DOHH2 (cell line): Measurements from ENCODE around the gene CHKA.

Experiments used
- H3F3A ChIP-seq: fragments of 200-600 bp; sonication (generic), shearing (Covaris generic); 2 replicates; pipeline ENCODE4 v1.6.0; 2016; ENCODE audit warnings: antibody characterized with exemption, mild to moderate bottlenecking; ENCODE audit not compliant: control insufficient read depth, insufficient read depth
- H3K27ac ChIP-seq: fragments of 200-600 bp; sonication (generic); 2 replicates; pipeline ENCODE4 v1.5.1; 2014; ENCODE audit warnings: low read depth, mild to moderate bottlenecking, low read length, moderate library complexity
- H3K27me3 ChIP-seq: fragments of 200-600 bp; sonication (generic); 2 replicates; pipeline ENCODE4 v1.6.1; 2014; ENCODE audit warnings: mild to moderate bottlenecking, low read length, mixed read lengths; ENCODE audit not compliant: control insufficient read depth
- H3K36me3 ChIP-seq: fragments of 200-600 bp; sonication (generic); 2 replicates; pipeline ENCODE4 v1.6.1; 2014; ENCODE audit warnings: mild to moderate bottlenecking, low read length, moderate library complexity, mixed read lengths; ENCODE audit not compliant: control insufficient read depth
- H3K4me1 ChIP-seq: fragments of 200-600 bp; sonication (generic); 2 replicates; pipeline ENCODE4 v1.6.1; 2014; ENCODE audit warnings: mild to moderate bottlenecking, low read length, mixed read lengths; ENCODE audit not compliant: control insufficient read depth
- H3K4me2 ChIP-seq: fragments of 200-600 bp; sonication (generic); 2 replicates; pipeline ENCODE4 v1.6.0; 2014; ENCODE audit warnings: mild to moderate bottlenecking, low read length, moderate library complexity
- H3K4me3 ChIP-seq: fragments of 200-600 bp; sonication (generic); 2 replicates; pipeline ENCODE4 v1.5.1; 2014; ENCODE audit warnings: mild to moderate bottlenecking, low read length, mixed read lengths
- H3K79me2 ChIP-seq: fragments of 200-600 bp; sonication (generic); 2 replicates; pipeline ENCODE4 v1.6.1; 2014; ENCODE audit warnings: mild to moderate bottlenecking, low read length, mixed read lengths; ENCODE audit not compliant: control insufficient read depth
- H3K9me2 ChIP-seq: fragments of 200-600 bp; sonication (generic); replicated peaks from 2 replicates; pipeline ENCODE4 v1.6.1; 2014; ENCODE audit warnings: mild to moderate bottlenecking, low read length, mixed read lengths; ENCODE audit not compliant: control insufficient read depth
- H3K9me3 ChIP-seq: fragments of 200-600 bp; sonication (generic); 2 replicates; pipeline ENCODE4 v1.6.1; 2014; ENCODE audit warnings: antibody characterized with exemption, low read length, mixed read lengths; ENCODE audit not compliant: control insufficient read depth, insufficient read depth
- H4K20me1 ChIP-seq: fragments of 200-600 bp; sonication (generic); 2 replicates; pipeline ENCODE4 v1.6.0; 2014; ENCODE audit warnings: low read depth, mild to moderate bottlenecking, antibody characterized with exemption, low read length, moderate library complexity; ENCODE audit not compliant: control insufficient read depth, insufficient read depth
- CTCF ChIP-seq: fragments of 200-600 bp; sonication (generic); IDR thresholded peaks from one replicate; pipeline ENCODE4 v1.5.1; 2014; ENCODE audit warnings: antibody characterized with exemption, mild to moderate bottlenecking, low read depth, low read length; ENCODE audit not compliant: poor library complexity, severe bottlenecking
- EZH2phosphoT487 ChIP-seq: fragments of 200-600 bp; sonication (generic); IDR thresholded peaks from 2 replicates; pipeline ENCODE4 v1.6.1; 2017; ENCODE audit warnings: borderline replicate concordance, mild to moderate bottlenecking, antibody characterized with exemption, low read length, moderate library complexity, mixed read lengths

CHKA gene

GRCh38 chr11:68159161-68159560, 38.0 kb upstream of the CHKA start:
- no peaks in the 10 kb centered on the region for H3F3A ChIP-seq
- no peaks in the 10 kb centered on the region for H4K20me1 ChIP-seq
- H3K27ac ChIP-seq = no peak overlapping the region
- TF ChIP-seq EZH2phosphoT487 = no peak
- TF ChIP-seq CTCF = no peak
- no peak overlapping the region for H3K4me3 ChIP-seq
- no peak overlapping the region for H3K4me2 ChIP-seq
- no peaks in the 10 kb centered on the region for H3K9me2 ChIP-seq
- H3K79me2 ChIP-seq = no peaks in the 10 kb centered on the region
- H3K27me3 ChIP-seq = no peaks in the 10 kb centered on the region
- H3K36me3 ChIP-seq = no peaks in the 10 kb centered on the region; the same call in 1 of the 2 replicates
- no peaks in the 10 kb centered on the region for H3K9me3 ChIP-seq
- no peaks in the 10 kb centered on the region for H3K4me1 ChIP-seq

DNA sequence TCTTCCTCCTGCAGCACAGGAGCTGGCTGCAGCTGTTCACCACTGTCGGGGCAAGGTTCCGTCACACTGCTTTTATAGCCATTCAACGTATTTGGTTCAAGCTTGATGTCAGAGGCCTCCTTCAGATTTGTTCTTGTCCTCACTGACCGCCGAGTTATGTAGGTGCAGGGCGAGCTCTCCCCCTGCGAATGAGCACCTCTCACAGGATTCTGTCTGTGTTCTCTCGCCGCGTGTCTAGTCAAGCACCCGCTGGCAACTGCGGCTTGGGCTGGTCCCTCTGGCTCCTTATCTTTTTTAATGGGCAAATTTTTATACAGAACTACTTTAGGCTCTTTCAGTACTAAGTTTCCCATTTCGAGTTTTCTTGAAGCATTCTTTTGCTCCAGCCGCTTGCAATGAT, 37.4 kb upstream of the CHKA start:
- H3F3A ChIP-seq = no peaks in the 10 kb centered on the region
- H3K27ac ChIP-seq = no peak overlapping the region
- H4K20me1 ChIP-seq = no peaks in the 10 kb centered on the region
- no peaks in the 10 kb centered on the region; the same call in 1 of the 2 replicates for H3K36me3 ChIP-seq
- no peak for TF ChIP-seq CTCF
- H3K9me2 ChIP-seq = no peaks in the 10 kb centered on the region
- H3K9me3 ChIP-seq = no peaks in the 10 kb centered on the region
- no peaks in the 10 kb centered on the region for H3K4me1 ChIP-seq
- H3K79me2 ChIP-seq = no peaks in the 10 kb centered on the region
- H3K4me3 ChIP-seq = no peak overlapping the region
- H3K27me3 ChIP-seq = no peaks in the 10 kb centered on the region
- H3K4me2 ChIP-seq = no peak overlapping the region

- no peak overlapping the region for H3K4me2 ChIP-seq
- H3K27ac ChIP-seq = no peak overlapping the region
- no peaks in the 10 kb centered on the region for H3K9me2 ChIP-seq
- no peaks in the 10 kb centered on the region for H3K9me3 ChIP-seq
- no peaks in the 10 kb centered on the region for H3K79me2 ChIP-seq
- H3K4me1 ChIP-seq = no peaks in the 10 kb centered on the region
- H3K4me3 ChIP-seq = no peak overlapping the region
- no peaks in the 10 kb centered on the region; the same call in 1 of the 2 replicates for H3K36me3 ChIP-seq
- no peaks in the 10 kb centered on the region for H3F3A ChIP-seq
- no peaks in the 10 kb centered on the region for H3K27me3 ChIP-seq
- TF ChIP-seq EZH2phosphoT487 = no peak
- TF ChIP-seq CTCF = no peak
- H4K20me1 ChIP-seq = no peaks in the 10 kb centered on the region
Observed at GRCh38 chr11:68153742-68154141, 32.6 kb upstream of the CHKA start.

GRCh38 chr11:68150037-68150436, 28.8 kb upstream of the CHKA start:
- Histone ChIP-seq H3K4me1 (no peaks in the 10 kb centered on the region), H3K9me3 (no peaks in the 10 kb centered on the region), H3K79me2 (no peaks in the 10 kb centered on the region), H3F3A (no peaks in the 10 kb centered on the region), H3K36me3 (no peaks in the 10 kb centered on the region), H3K27me3 (no peaks in the 10 kb centered on the region), H3K27ac (no peak overlapping the region), H3K9me2 (no peaks in the 10 kb centered on the region), H3K4me2 (no peak overlapping the region), H4K20me1 (no peaks in the 10 kb centered on the region), H3K4me3 (no peak overlapping the region)
- TF ChIP-seq EZH2phosphoT487 (no peak), CTCF (no peak)
